Measurements from ENCODE around the gene CENPI. TPM values are rescaled to one million over a fixed set of nuclear protein-coding genes. Genes with fewer than 3 reads are reported as not detected.
"Not testable (repeated sequence)": the region's sequence is repeated elsewhere in the genome, so short reads cannot be mapped to it uniquely, and the experiment has no call there.

CENPI gene, protein sequence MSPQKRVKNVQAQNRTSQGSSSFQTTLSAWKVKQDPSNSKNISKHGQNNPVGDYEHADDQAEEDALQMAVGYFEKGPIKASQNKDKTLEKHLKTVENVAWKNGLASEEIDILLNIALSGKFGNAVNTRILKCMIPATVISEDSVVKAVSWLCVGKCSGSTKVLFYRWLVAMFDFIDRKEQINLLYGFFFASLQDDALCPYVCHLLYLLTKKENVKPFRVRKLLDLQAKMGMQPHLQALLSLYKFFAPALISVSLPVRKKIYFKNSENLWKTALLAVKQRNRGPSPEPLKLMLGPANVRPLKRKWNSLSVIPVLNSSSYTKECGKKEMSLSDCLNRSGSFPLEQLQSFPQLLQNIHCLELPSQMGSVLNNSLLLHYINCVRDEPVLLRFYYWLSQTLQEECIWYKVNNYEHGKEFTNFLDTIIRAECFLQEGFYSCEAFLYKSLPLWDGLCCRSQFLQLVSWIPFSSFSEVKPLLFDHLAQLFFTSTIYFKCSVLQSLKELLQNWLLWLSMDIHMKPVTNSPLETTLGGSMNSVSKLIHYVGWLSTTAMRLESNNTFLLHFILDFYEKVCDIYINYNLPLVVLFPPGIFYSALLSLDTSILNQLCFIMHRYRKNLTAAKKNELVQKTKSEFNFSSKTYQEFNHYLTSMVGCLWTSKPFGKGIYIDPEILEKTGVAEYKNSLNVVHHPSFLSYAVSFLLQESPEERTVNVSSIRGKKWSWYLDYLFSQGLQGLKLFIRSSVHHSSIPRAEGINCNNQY
- total RNA-seq = 10 to 100 TPM; 17.5 to 19.4 TPM

DNA sequence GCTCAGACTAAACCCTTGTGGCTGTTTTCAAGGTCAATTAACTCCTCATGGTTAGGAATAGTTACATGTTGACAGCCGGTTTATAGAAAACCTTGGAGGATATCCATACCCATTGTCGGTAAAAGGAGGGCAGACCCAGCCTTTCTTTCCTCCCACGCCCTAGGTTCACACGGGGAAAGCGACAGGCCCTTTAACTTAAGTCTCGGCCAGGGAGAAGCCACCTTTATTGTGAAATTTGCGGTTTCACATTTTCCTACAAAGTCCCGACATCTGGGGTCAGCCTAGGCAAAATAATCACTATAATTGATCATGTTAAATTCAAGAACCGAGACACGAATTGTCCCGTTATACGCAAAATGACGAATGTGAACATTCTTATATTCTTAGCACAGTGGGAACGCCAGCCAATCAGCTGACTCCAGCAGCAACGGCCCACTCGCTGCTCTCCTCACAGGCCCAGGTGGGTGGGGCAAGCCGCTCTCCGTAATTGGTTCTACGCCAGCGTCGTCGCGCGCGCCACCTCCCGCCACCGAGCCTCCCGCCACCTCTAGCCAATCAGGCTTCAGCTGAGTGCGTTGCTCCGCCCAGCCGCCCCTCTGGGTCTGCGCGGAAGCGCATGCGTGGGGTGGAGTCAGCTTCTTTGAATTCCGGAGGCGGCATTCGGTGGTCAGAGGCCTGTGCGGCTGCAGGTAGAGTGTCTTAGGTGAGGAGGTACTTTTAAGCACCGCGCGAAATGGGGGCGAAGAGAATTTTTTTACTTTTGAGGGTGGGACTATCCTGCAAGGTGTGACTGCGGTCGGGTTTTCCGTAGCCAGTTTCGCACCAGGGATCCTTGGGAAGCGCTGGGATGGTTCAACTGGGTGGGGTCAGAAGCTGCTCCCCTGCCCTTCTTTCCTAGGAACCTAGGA, at the start of gene CENPI:
TSS of gene CENPI (plus strand) at position 659 of the 908 bp plus-strand sequence. CDS start 2,867 bp downstream, outside the sequence.
- POLR2A ChIA-PET = interaction anchor here (0.6 to 1.4 kb wide), 6 partner anchors 14 to 1456 kb away, joined by 3 to 5 read pairs (median 4); partner anchors contain the start of gene RPL36A

DNA sequence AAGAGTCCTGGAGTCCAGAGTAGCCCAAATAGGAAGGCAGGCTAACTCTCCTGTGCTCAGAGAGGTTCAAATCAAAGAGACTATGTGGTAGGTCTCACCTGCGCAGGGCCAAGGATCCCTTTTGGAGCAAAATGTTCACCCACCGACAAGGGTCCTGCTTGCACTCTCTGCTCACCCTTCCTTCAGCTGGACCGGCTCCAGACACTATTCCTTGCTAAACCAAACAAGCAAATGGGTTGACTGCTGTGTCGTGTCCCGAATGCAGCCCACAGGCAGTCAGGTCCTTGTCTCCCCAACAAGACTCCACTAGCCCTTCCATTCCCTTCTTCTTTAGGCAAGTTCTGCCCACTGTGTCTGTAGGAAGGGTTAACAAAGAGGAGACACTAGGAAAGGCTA, 46.9 kb upstream of the CENPI start:
- H3K4me3 Mint-ChIP-seq = peak overlapping the region; percentile 87
- DNase-seq = no peak
- no peak for ATAC-seq
- TF ChIP-seq, protein P1, sequence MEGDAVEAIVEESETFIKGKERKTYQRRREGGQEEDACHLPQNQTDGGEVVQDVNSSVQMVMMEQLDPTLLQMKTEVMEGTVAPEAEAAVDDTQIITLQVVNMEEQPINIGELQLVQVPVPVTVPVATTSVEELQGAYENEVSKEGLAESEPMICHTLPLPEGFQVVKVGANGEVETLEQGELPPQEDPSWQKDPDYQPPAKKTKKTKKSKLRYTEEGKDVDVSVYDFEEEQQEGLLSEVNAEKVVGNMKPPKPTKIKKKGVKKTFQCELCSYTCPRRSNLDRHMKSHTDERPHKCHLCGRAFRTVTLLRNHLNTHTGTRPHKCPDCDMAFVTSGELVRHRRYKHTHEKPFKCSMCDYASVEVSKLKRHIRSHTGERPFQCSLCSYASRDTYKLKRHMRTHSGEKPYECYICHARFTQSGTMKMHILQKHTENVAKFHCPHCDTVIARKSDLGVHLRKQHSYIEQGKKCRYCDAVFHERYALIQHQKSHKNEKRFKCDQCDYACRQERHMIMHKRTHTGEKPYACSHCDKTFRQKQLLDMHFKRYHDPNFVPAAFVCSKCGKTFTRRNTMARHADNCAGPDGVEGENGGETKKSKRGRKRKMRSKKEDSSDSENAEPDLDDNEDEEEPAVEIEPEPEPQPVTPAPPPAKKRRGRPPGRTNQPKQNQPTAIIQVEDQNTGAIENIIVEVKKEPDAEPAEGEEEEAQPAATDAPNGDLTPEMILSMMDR (IDR thresholded peaks at IDR 0.05) = no peak
- peaks cover 23% of the 10 kb centered on the region for H3K4me1 Mint-ChIP-seq (ENCODE audit: low read depth)
- POLR2A ChIA-PET = no interaction called here
- no peaks in the 10 kb centered on the region for H3K27me3 Mint-ChIP-seq
- intact Hi-C loops (cut with micrococcal nuclease) = no loop called here
- H3K36me3 Mint-ChIP-seq (ENCODE audit: low read depth) = peaks cover 17% of the 10 kb centered on the region
- no peaks in the 10 kb centered on the region for H3K9me3 Mint-ChIP-seq
- CTCF ChIA-PET = interaction anchor here (1.5 kb wide), 1 partner anchor 10 kb away, joined by 3 read pairs; no protein-coding TSS in a partner anchor
- H3K27ac Mint-ChIP-seq = peak overlapping the region; percentile 97

More for the DNA sequence above, at the start of gene CENPI:
- peaks cover 13% of the 10 kb centered on the region for H3K36me3 Mint-ChIP-seq (ENCODE audit: low read depth)
- TF ChIP-seq, protein P1 (IDR thresholded peaks at IDR 0.05) = no peak
- H3K9me3 Mint-ChIP-seq = no peaks in the 10 kb centered on the region
- peak within 1 kb of the TSS; percentile 85 for H3K27ac Mint-ChIP-seq
- no peaks in the 10 kb centered on the region for H3K27me3 Mint-ChIP-seq
- peaks cover 19% of the 10 kb centered on the region for H3K4me1 Mint-ChIP-seq (ENCODE audit: low read depth)
- ATAC-seq (peak; percentile 100), DNase-seq (peak; percentile 94)
- peak within 1 kb of the TSS; percentile 89 for H3K4me3 Mint-ChIP-seq
- intact Hi-C loops (cut with micrococcal nuclease) = no loop called here
- CTCF ChIA-PET = interaction anchor here (0.8 kb wide), 1 partner anchor 57 kb away, joined by 3 read pairs; no protein-coding TSS in a partner anchor

DNA sequence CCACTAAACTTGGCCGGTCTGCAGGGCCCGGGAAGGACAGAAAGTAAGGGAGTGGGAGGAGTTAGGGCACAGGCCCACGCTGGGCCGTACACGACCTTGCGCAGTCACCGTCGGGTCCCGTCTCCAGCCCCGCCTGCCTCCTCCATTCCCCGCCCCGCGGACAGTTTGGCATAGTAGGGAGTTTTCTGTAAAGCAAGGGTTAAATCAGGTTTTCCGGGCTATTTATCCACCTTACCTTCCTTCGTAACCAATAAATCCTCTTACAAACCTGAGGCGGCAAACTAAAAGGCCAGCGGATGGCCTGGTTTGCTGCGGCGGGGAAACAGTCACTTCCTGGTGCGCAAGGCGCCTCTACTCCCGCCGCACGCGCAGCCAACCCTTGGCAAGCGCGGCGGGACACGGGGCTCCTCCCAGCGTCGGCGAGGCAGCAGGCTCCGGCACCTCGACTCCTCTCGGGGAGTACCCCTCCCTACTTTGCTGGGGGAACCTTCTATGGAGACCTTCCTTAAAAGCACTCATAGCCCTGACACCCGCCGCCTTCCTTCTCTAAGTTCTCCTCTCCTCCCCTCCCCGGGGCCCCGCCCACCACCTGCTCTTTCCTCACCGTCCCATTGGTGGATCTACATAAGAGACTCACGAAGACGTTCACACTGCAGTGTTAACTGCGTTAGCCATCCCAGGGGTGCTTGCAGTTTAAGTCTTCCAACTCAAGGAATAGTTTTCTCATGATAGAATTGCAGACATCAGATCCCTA, 46.3 kb upstream of the CENPI start, which contains the start of gene TRMT2B:
TSS of gene TRMT2B (minus strand) at position 563 of the 754 bp plus-strand sequence. CDS start 9,822 bp downstream, outside the sequence.
- CTCF ChIA-PET = no interaction called here
- H3K27ac Mint-ChIP-seq = peak within 1 kb of the TSS; percentile 97
- peaks cover 27% of the 10 kb centered on the region for H3K4me1 Mint-ChIP-seq (ENCODE audit: low read depth)
- POLR2A ChIA-PET = no interaction called here
- H3K9me3 Mint-ChIP-seq = no peaks in the 10 kb centered on the region
- ATAC-seq (peak; percentile 90), DNase-seq (peak; percentile 88)
- TF ChIP-seq, protein P1 (IDR thresholded peaks at IDR 0.05) = no peak
- H3K27me3 Mint-ChIP-seq = no peaks in the 10 kb centered on the region
- peak within 1 kb of the TSS; percentile 87 for H3K4me3 Mint-ChIP-seq
- intact Hi-C loops (cut with micrococcal nuclease) = no loop called here
- H3K36me3 Mint-ChIP-seq (ENCODE audit: low read depth) = peaks cover 17% of the 10 kb centered on the region

DNA sequence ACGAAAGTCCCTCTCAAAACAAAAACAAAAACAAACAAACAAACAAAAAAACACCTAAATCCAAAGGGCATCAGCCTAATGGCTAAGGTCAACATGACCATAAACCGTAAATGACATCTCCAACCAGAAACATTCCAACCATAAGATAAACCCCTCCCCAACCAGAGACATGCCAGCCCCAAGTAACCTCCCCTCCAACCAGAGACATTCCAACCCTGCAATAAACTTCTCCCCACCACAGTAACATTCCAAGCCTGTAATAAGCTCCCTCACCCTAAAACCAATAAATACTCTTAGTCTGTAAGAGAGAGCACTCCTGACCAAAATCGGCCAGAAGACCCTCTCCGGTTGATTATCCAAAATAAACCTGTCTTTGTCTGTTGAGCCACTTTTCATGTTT, 41.5 kb upstream of the CENPI start:
- H3K27me3 Mint-ChIP-seq; DNase-seq; ATAC-seq; H3K36me3 Mint-ChIP-seq (ENCODE audit: low read depth); CTCF ChIA-PET; H3K9me3 Mint-ChIP-seq; H3K4me3 Mint-ChIP-seq; intact Hi-C loops (cut with micrococcal nuclease): not testable (repeated sequence)
- POLR2A ChIA-PET = interaction anchor here (1.6 kb wide), 1 partner anchor 41 kb away, joined by 5 read pairs; the partner anchor contains the start of gene CENPI
- Mint-ChIP-seq H3K4me1 (ENCODE audit: low read depth) (peaks cover 20% of the 10 kb centered on the region), H3K27ac (peak overlapping the region; percentile 52)

Measured in activated CD8-positive, alpha-beta T cell treated with anti-CD3 and anti-CD28 coated beads for 36 hours (primary cell).